IMR-90 (cell line): Measurements from ENCODE around the gene KIR3DL3. TPM values are rescaled to one million over a fixed set of nuclear protein-coding genes. Genes with fewer than 3 reads are reported as not detected.
"Not testable (repeated sequence)": the region's sequence is repeated elsewhere in the genome, so short reads cannot be mapped to it uniquely, and the experiment has no call there.

ENCODE experiments used
- ATAC-seq: fragments of 200-7000 bp; cut with Tn5 transposase; 2 replicates; pipeline ENCODE4 v1.9.1; 2020; ENCODE audit warnings: low read depth, mild to moderate bottlenecking, moderate library complexity
- BruUV-seq: library from RNA; stranded (reverse); fragments of 400-500 nt; replicated peaks from 2 replicates; lab custom pipeline; 2021; lab: Mats Ljungman, UMichigan
- CTCF ChIA-PET: fragments of 300-600 bp; formaldehyde crosslinking; extraction: SDS; loops from one replicate; lab custom pipeline; 2021; ENCODE audit warnings: antibody characterized with exemption; lab: Yijun Ruan, JAX
- POLR2A ChIA-PET: fragments of 300-600 bp; sonication (Branson Sonifier 250); formaldehyde crosslinking; loops from one replicate; lab custom pipeline; 2022; ENCODE audit warnings: antibody characterized with exemption; ENCODE audit not compliant: unreplicated experiment; lab: Charles Lee
- DNase-seq: peaks from one replicate; pipeline ENCODE4 v3.0.0; 2013
- H2AFZ ChIP-seq: replicated peaks from 2 replicates; pipeline ENCODE3; 2013; ENCODE audit warnings: low read length, mild to moderate bottlenecking; ENCODE audit not compliant: poor library complexity
- H2AK5ac ChIP-seq: 2 replicates; pipeline ENCODE4 v1.6.1; 2013; ENCODE audit warnings: low read depth, low read length, inconsistent platforms
- H2AK9ac ChIP-seq: replicated peaks from 2 replicates; pipeline ENCODE3; 2013; ENCODE audit warnings: mild to moderate bottlenecking, low read depth, low read length, moderate library complexity; ENCODE audit not compliant: poor library complexity
- H2BK120ac ChIP-seq: 2 replicates; pipeline ENCODE4 v1.6.1; 2013; ENCODE audit warnings: low read depth, low read length, inconsistent platforms
- H2BK15ac ChIP-seq: 3 replicates; pipeline ENCODE4 v1.6.1; 2013; ENCODE audit warnings: low read depth, low read length, inconsistent platforms
- H2BK20ac ChIP-seq: 2 replicates; pipeline ENCODE4 v1.6.1; 2013; ENCODE audit warnings: low read depth, mild to moderate bottlenecking, inconsistent platforms, low read length, moderate library complexity
- H2BK5ac ChIP-seq: 2 replicates; pipeline ENCODE4 v1.6.1; 2013; ENCODE audit warnings: mild to moderate bottlenecking, low read depth, low read length, inconsistent platforms; ENCODE audit not compliant: poor library complexity, severe bottlenecking
- H3K14ac ChIP-seq: replicated peaks from 2 replicates; pipeline ENCODE4 v1.6.1; 2013; ENCODE audit warnings: low read depth, low read length, inconsistent platforms
- H3K18ac ChIP-seq: 2 replicates; pipeline ENCODE4 v1.6.1; 2013; ENCODE audit warnings: low read depth, low read length, control low read depth
- H3K23ac ChIP-seq: 2 replicates; pipeline ENCODE4 v1.6.1; 2013; ENCODE audit warnings: low read depth, low read length, inconsistent platforms
- H3K27ac ChIP-seq: 2 replicates; pipeline ENCODE4 v1.5.1; 2013; ENCODE audit warnings: mild to moderate bottlenecking, control low read depth, low read length; ENCODE audit not compliant: insufficient read depth
- H3K27me3 ChIP-seq: 2 replicates; pipeline ENCODE4 v1.6.1; 2013; ENCODE audit warnings: low read length; ENCODE audit not compliant: control insufficient read depth, insufficient read depth
- H3K36me3 ChIP-seq: 2 replicates; pipeline ENCODE4 v1.6.1; 2013; ENCODE audit warnings: low read length, mixed read lengths; ENCODE audit not compliant: control insufficient read depth, insufficient read depth
- H3K4ac ChIP-seq: 2 replicates; pipeline ENCODE4 v1.6.1; 2013; ENCODE audit warnings: low read depth, low read length, inconsistent platforms
- H3K4me1 ChIP-seq: 2 replicates; pipeline ENCODE4 v1.6.1; 2013; ENCODE audit warnings: low read length, mixed read lengths; ENCODE audit not compliant: control insufficient read depth, insufficient read depth
- H3K4me2 ChIP-seq: 2 replicates; pipeline ENCODE4 v1.6.1; 2013; ENCODE audit warnings: low read depth, mild to moderate bottlenecking, control low read depth, low read length, moderate library complexity
- H3K4me3 ChIP-seq: 2 replicates; pipeline ENCODE4 v1.5.1; 2013; ENCODE audit warnings: low read depth, mild to moderate bottlenecking, control low read depth, low read length, moderate library complexity; ENCODE audit not compliant: insufficient read depth
- H3K56ac ChIP-seq: 2 replicates; pipeline ENCODE4 v1.6.1; 2013; ENCODE audit warnings: low read length, inconsistent platforms; ENCODE audit not compliant: insufficient read depth; ENCODE audit errors: extremely low read depth
- H3K79me1 ChIP-seq, 2 experiments: 2 replicates each; pipeline ENCODE4 v1.6.1; 2013; ENCODE audit warnings: low read length in 2 of 2, inconsistent platforms in 1 of 2, low read depth in 1 of 2
- H3K9ac ChIP-seq: 2 replicates; pipeline ENCODE4 v1.6.1; 2013; ENCODE audit warnings: low read depth, low read length, control low read depth
- H3K9me1 ChIP-seq: 2 replicates; pipeline ENCODE4 v1.6.1; 2013; ENCODE audit warnings: low read length, inconsistent platforms; ENCODE audit not compliant: insufficient read depth
- H3K9me3 ChIP-seq: 2 replicates; pipeline ENCODE4 v1.6.1; 2013; ENCODE audit warnings: low read length; ENCODE audit not compliant: control insufficient read depth, insufficient read depth
- H4K20me1 ChIP-seq: 2 replicates; pipeline ENCODE4 v1.6.1; 2013; ENCODE audit warnings: low read length, inconsistent platforms; ENCODE audit not compliant: insufficient read depth
- H4K5ac ChIP-seq: 2 replicates; pipeline ENCODE4 v1.6.1; 2013; ENCODE audit warnings: mild to moderate bottlenecking, low read depth, low read length, control low read depth
- H4K8ac ChIP-seq, 2 experiments: 2 replicates each; pipeline ENCODE4 v1.6.1; 2013; ENCODE audit warnings: low read depth in 2 of 2, low read length in 2 of 2, control low read depth in 1 of 2, inconsistent platforms in 1 of 2
- H4K91ac ChIP-seq: 2 replicates; pipeline ENCODE4 v1.6.1; 2013; ENCODE audit warnings: low read depth, low read length, inconsistent platforms; ENCODE audit not compliant: insufficient read depth
- WGBS, 2 experiments: methylation state at CpG; one replicate each; pipeline versions ENCODE4 v1.1.5 to v1.1.7; 2013; ENCODE audit warnings: missing lambda C conversion rate in 2 of 2; ENCODE audit not compliant: insufficient read length in 1 of 2; ENCODE audit errors: extremely low coverage in 2 of 2; 5-methylcytosine and 5-hydroxymethylcytosine counted together
- dilution Hi-C: fragments of 300-500 bp; cut with HindIII; formaldehyde crosslinking; loops from one replicate; pipeline ENCODE4 v1.14.3; 2018; ENCODE audit warnings: low sequenced_read_pairs; ENCODE audit not compliant: unreplicated experiment
- in situ Hi-C: fragments of 300-500 bp; cut with MboI; formaldehyde crosslinking; loops from 3 replicates; pipeline ENCODE4 v1.14.3; 2019; ENCODE audit warnings: low sequenced_read_pairs, inconsistent platforms, mixed read lengths
- intact Hi-C: fragments of 100-400 bp; cut with micrococcal nuclease; formaldehyde crosslinking; loops from 2 replicates; pipeline ENCODE4 v1.10.0; 2022
- polyA plus RNA-seq, 3 experiments: library from polyadenylated mRNA; depleted of rRNA; stranded (reverse); fragments of >200 nt; gene quantifications; 2 replicates each; pipeline ENCODE4 v1.2.3, GENCODE V29; 2012; ENCODE audit warnings: low replicate concordance in 1 of 3
- total RNA-seq: library from RNA; depleted of rRNA; stranded (reverse); fragments of >200 nt; gene quantifications from 2 replicates; pipeline ENCODE4 v1.2.3, GENCODE V29; 2012

KIR3DL3 gene
- total and polyA plus RNA-seq, 2 of the 4 experiments (the other 2 are of a cell fraction) = not detected

GRCh38 chr19:54697716-54698115 is 26.5 kb upstream of the KIR3DL3 start:
- intact Hi-C loops, H4K91ac ChIP-seq, ATAC-seq, H2BK5ac ChIP-seq, dilution Hi-C loops, H4K5ac ChIP-seq, H2AFZ ChIP-seq, CTCF ChIA-PET, H3K27ac ChIP-seq, H3K18ac ChIP-seq, H3K4me1 ChIP-seq, H3K56ac ChIP-seq, H4K20me1 ChIP-seq, DNase-seq, H2BK15ac ChIP-seq, H2AK5ac ChIP-seq, H3K4me2 ChIP-seq, H3K79me1 ChIP-seq, H3K36me3 ChIP-seq, POLR2A ChIA-PET, H3K14ac ChIP-seq, H3K27me3 ChIP-seq, H2AK9ac ChIP-seq, H3K23ac ChIP-seq, H2BK120ac ChIP-seq, in situ Hi-C loops, H4K8ac ChIP-seq, H3K4me3 ChIP-seq, H3K9ac ChIP-seq, H3K9me1 ChIP-seq, BruUV-seq, H3K4ac ChIP-seq, H2BK20ac ChIP-seq: not testable (repeated sequence)
- H3K9me3 ChIP-seq = peaks cover 38% of the 10 kb centered on the region
- no CpG with 5 or more reads among the region's 13 CpGs for WGBS, 2 experiments
